NCI-H2171 (cell line): Measurements from ENCODE around the gene DZIP1.
"Not testable (repeated sequence)": the region's sequence is repeated elsewhere in the genome, so short reads cannot be mapped to it uniquely, and the experiment has no call there.

ENCODE experiments used
- DNase-seq: peaks from one replicate; lab custom pipeline; 2025; lab: John Stamatoyannopoulos, UW

Gene DZIP1

GRCh38 chr13:95603887-95604555 is 40.5 kb downstream of the DZIP1 start:
- DNase-seq = no peak

GRCh38 chr13:95601906-95602305 is 42.6 kb downstream of the DZIP1 start:
- no peak for DNase-seq

GRCh38 chr13:95601216-95601615 is 43.3 kb downstream of the DZIP1 start:
- DNase-seq = no peak

- no peak for DNase-seq
These were observed 47.8 kb downstream of the DZIP1 start for GRCh38 chr13:95596701-95597100.

GRCh38 chr13:95593462-95593861 is 51.0 kb downstream of the DZIP1 start:
- DNase-seq = no peak

GRCh38 chr13:95588721-95589120 is 55.8 kb downstream of the DZIP1 start:
- no peak for DNase-seq

GRCh38 chr13:95588134-95588533 is 56.4 kb downstream of the DZIP1 start:
- no peak for DNase-seq

GRCh38 chr13:95585867-95586266 is 58.6 kb downstream of the DZIP1 start:
- no peak for DNase-seq

GRCh38 chr13:95579303-95579702 is 65.2 kb downstream of the DZIP1 start:
- DNase-seq = no peak

GRCh38 chr13:95573221-95573620 is 71.3 kb downstream of the DZIP1 start:
- DNase-seq = no peak

- no peak for DNase-seq
These were observed 72.6 kb downstream of the DZIP1 start for GRCh38 chr13:95571941-95572340.

GRCh38 chr13:95570016-95570415 is 74.5 kb downstream of the DZIP1 start:
- DNase-seq = no peak

- no peak for DNase-seq
These were observed 76.4 kb downstream of the DZIP1 start for GRCh38 chr13:95568131-95568530.

- not testable (repeated sequence) for DNase-seq
These were observed 78.7 kb downstream of the DZIP1 start for GRCh38 chr13:95565758-95566157.

GRCh38 chr13:95564733-95565291 is 79.7 kb downstream of the DZIP1 start:
- DNase-seq = no peak

GRCh38 chr13:95564091-95564490 is 80.4 kb downstream of the DZIP1 start:
- DNase-seq = no peak

GRCh38 chr13:95560387-95560786 is 84.1 kb downstream of the DZIP1 start:
- no peak for DNase-seq

- DNase-seq = no peak
These were observed 85.4 kb downstream of the DZIP1 start for GRCh38 chr13:95559100-95559499.

- DNase-seq = no peak
These were observed 87.5 kb downstream of the DZIP1 start for GRCh38 chr13:95557013-95557412.

- DNase-seq = no peak
These were observed 90.7 kb downstream of the DZIP1 start for GRCh38 chr13:95553581-95554385.

- DNase-seq = no peak
These were observed 91.7 kb downstream of the DZIP1 start, which contains the start of gene CLDN10 for GRCh38 chr13:95552539-95553441. Gene CLDN10, plus strand, starts transcription at chr13:95552720. Its CDS starts 34 bp downstream, at chr13:95552754.

GRCh38 chr13:95552208-95552538 is 92.3 kb downstream of the DZIP1 start:
- DNase-seq = no peak
